GM23248 (cell line): Measurements from ENCODE around the gene ZNF438. TPM values are rescaled to one million over a fixed set of nuclear protein-coding genes. Genes with fewer than 3 reads are reported as not detected.

Experiments
- DNase-seq: peaks from one replicate; pipeline ENCODE4 v3.0.0-alpha.2; 2015
- H2AFZ ChIP-seq: fragments of 200-600 bp; sonication (generic); 2 replicates; pipeline ENCODE4 v1.6.1; 2016; ENCODE audit warnings: antibody characterized with exemption
- H3F3A ChIP-seq: fragments of 200-600 bp; sonication (generic); 2 replicates; pipeline ENCODE4 v1.6.1; 2016; ENCODE audit warnings: mild to moderate bottlenecking, antibody characterized with exemption, mixed run types; ENCODE audit not compliant: insufficient read depth
- H3K27ac ChIP-seq: fragments of 200-600 bp; sonication (generic); 2 replicates; pipeline ENCODE4 v1.5.1; 2016; ENCODE audit warnings: mild to moderate bottlenecking
- H3K27me3 ChIP-seq: fragments of 200-600 bp; sonication (generic); replicated peaks from 2 replicates; pipeline ENCODE4 v1.6.1; 2016; ENCODE audit warnings: mild to moderate bottlenecking; ENCODE audit not compliant: insufficient read depth
- H3K36me3 ChIP-seq: fragments of 200-600 bp; sonication (generic); 2 replicates; pipeline ENCODE4 v1.6.1; 2016; ENCODE audit warnings: low read depth, mild to moderate bottlenecking
- H3K4me1 ChIP-seq: fragments of 200-600 bp; sonication (generic); 2 replicates; pipeline ENCODE4 v1.6.1; 2016; ENCODE audit warnings: mild to moderate bottlenecking; ENCODE audit not compliant: insufficient read depth
- H3K4me2 ChIP-seq: fragments of 200-600 bp; sonication (generic); one replicate; pipeline ENCODE4 v1.6.1; 2016; ENCODE audit warnings: mild to moderate bottlenecking; ENCODE audit not compliant: unreplicated experiment
- H3K4me3 ChIP-seq: fragments of 200-600 bp; sonication (generic); 2 replicates; pipeline ENCODE4 v1.5.1; 2016; ENCODE audit warnings: mild to moderate bottlenecking
- H3K79me2 ChIP-seq: fragments of 200-600 bp; sonication (generic); 2 replicates; pipeline ENCODE4 v1.6.1; 2016; ENCODE audit warnings: mild to moderate bottlenecking; ENCODE audit not compliant: insufficient read depth
- H3K9ac ChIP-seq: fragments of 200-600 bp; sonication (generic); 2 replicates; pipeline ENCODE4 v1.6.1; 2016; ENCODE audit warnings: mild to moderate bottlenecking
- H3K9me2 ChIP-seq: fragments of 200-600 bp; sonication (generic); 2 replicates; pipeline ENCODE4 v1.6.1; 2016; ENCODE audit warnings: mixed run types, mild to moderate bottlenecking, moderate library complexity; ENCODE audit not compliant: insufficient read depth
- H3K9me3 ChIP-seq: fragments of 200-600 bp; sonication (generic); one replicate; pipeline ENCODE4 v1.6.1; 2017; ENCODE audit warnings: low read depth
- H4K20me1 ChIP-seq: fragments of 200-600 bp; sonication (generic); 2 replicates; pipeline ENCODE4 v1.6.0; 2016; ENCODE audit not compliant: insufficient read depth
- EZH2 ChIP-seq: fragments of 200-600 bp; sonication (generic); IDR thresholded peaks from 2 replicates; pipeline ENCODE4 v1.6.1; 2018; ENCODE audit warnings: antibody characterized with exemption, mild to moderate bottlenecking; ENCODE audit not compliant: insufficient read depth, poor library complexity, severe bottlenecking
- EZH2phosphoT487 ChIP-seq: fragments of 200-600 bp; sonication (generic); IDR thresholded peaks from 2 replicates; pipeline ENCODE4 v1.6.1; 2018; ENCODE audit warnings: antibody characterized with exemption, moderate library complexity, mild to moderate bottlenecking, low read depth; ENCODE audit not compliant: insufficient read depth
- WGBS, 2 experiments: methylation state at CpG; one replicate each; pipeline ENCODE4 v1.1.6; 2015 to 2017; ENCODE audit warnings: low lambda C conversion rate in 2 of 2, low coverage in 1 of 2; ENCODE audit errors: missing lambda C conversion rate in 2 of 2; 5-methylcytosine and 5-hydroxymethylcytosine counted together
- in situ Hi-C: fragments of 300-500 bp; cut with MboI; formaldehyde crosslinking; loops from 2 replicates; pipeline ENCODE4 v1.15.0; 2020
- polyA plus RNA-seq: library from polyadenylated mRNA; unstranded; fragments of >200 nt; fragmentation: Nextera tagmentation; extraction: Ambion mirVana; gene quantifications from 2 replicates; pipeline ENCODE4 v1.2.1, GENCODE V29; 2016
- total RNA-seq: library from RNA; depleted of rRNA; stranded (reverse); fragments of >200 nt; shearing (Covaris generic); gene quantifications from 2 replicates; pipeline ENCODE4 v1.2.3, GENCODE V29; 2014

ZNF438 gene
- total and polyA plus RNA-seq, 2 experiments from 2014 or later: 2.9 to 4.1 TPM

- no peaks in the 10 kb centered on the region for H4K20me1 ChIP-seq
- in situ Hi-C loops: no loop called here
- WGBS, 2 experiments: 70 to 80% methylated on average over 1 of the region's 1 CpG
These were observed 163.1 kb downstream of the ZNF438 start for GRCh38 chr10:30868611-30869010.

DNA sequence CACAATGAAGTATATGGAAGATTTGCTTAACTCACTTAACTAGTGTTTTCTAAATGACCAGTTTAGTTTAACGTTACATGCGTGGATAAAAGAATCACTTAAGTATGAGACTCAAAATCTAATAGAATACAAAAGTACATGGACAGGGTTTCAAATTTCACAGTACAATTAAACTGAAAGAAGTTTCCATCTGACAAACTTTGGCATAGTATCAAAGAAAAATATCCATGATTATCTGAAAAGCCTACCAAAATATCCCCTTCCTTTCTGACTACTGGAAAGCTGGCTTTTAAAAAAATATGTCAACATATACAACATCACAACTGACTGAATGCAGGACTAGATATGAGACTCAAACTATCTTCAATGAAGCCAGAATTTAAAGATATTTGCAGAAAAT is 164.8 kb downstream of the ZNF438 start:
- no peak overlapping the region for H3K4me2 ChIP-seq
- no peaks in the 10 kb centered on the region for H3K9me2 ChIP-seq
- H2AFZ ChIP-seq: no peak overlapping the region
- 94 to 100% methylated on average over 2 of the region's 2 CpGs for WGBS, 2 experiments
- no peak for DNase-seq
- no peak for TF ChIP-seq EZH2phosphoT487
- TF ChIP-seq EZH2: no peak
- no peaks in the 10 kb centered on the region for H4K20me1 ChIP-seq
- peaks cover 13% of the 10 kb centered on the region for H3F3A ChIP-seq
- H3K27me3 ChIP-seq: no peaks in the 10 kb centered on the region
- H3K9me3 ChIP-seq: no peaks in the 10 kb centered on the region
- in situ Hi-C loops: no loop called here
- H3K36me3 ChIP-seq: no peaks in the 10 kb centered on the region
- H3K4me1 ChIP-seq: peaks cover 15% of the 10 kb centered on the region
- H3K27ac ChIP-seq: no peak overlapping the region
- H3K4me3 ChIP-seq: no peak overlapping the region
- no peak overlapping the region for H3K9ac ChIP-seq
- H3K79me2 ChIP-seq: no peaks in the 10 kb centered on the region

More at GRCh38 chr10:30868611-30869010, 163.1 kb downstream of the ZNF438 start:
- no peak for DNase-seq
- Histone ChIP-seq H3K36me3 (no peaks in the 10 kb centered on the region), H3K9me3 (no peaks in the 10 kb centered on the region), H3K4me3 (no peak overlapping the region), H3K27ac (no peak overlapping the region), H3K9me2 (no peaks in the 10 kb centered on the region), H3K9ac (no peak overlapping the region), H3K79me2 (no peaks in the 10 kb centered on the region), H3K27me3 (no peaks in the 10 kb centered on the region), H3K4me2 (no peak overlapping the region), H3K4me1 (peaks cover 4% of the 10 kb centered on the region), H2AFZ (no peak overlapping the region), H3F3A (peaks cover 2% of the 10 kb centered on the region)
- TF ChIP-seq EZH2 (no peak), EZH2phosphoT487 (no peak)

DNA sequence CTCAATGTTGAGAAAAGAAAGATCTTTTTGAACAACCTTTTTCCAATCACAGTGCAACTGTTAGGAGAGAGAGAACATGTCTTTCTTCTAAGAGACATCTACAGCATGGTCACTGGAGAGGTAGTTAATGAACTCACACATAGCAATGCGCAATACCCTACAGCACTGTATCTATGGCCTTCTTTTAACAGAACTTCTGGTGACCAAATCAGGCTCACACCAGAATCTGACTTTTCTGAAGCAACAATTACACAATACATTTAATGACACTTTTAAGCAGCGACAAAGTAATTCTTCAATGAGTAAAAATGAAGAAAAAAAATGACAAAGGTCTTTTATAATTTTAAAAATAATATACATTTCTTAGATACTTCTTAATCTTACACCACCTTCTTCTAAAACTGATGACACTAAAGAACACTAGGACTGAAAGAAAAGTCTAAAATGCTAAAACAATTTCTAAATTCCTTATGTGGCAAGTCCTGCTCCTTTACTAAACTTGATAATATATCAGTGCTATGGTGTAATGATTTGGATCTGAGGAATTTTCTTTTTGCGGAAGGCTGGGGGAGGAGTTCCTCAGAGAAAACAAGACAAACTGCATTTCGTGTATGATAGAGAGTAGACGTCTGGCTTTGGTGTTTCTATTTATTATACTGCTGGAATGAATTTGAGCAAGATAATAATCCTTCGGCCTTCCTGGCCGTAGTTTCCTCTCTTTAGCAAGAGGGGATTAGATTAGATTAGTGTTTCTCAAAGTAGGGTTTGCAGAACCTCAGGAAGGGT is 166.3 kb downstream of the ZNF438 start:
- no peak overlapping the region for H3K9ac ChIP-seq
- no peak overlapping the region for H3K27ac ChIP-seq
- H4K20me1 ChIP-seq: no peaks in the 10 kb centered on the region
- H3K27me3 ChIP-seq: no peaks in the 10 kb centered on the region
- no peaks in the 10 kb centered on the region for H3K9me3 ChIP-seq
- no peak overlapping the region for H3K4me2 ChIP-seq
- no peaks in the 10 kb centered on the region for H3K79me2 ChIP-seq
- 92 to 95% methylated on average over 7 of the region's 7 CpGs for WGBS, 2 experiments
- no peak overlapping the region for H3K4me3 ChIP-seq
- no peak overlapping the region for H2AFZ ChIP-seq
- H3K9me2 ChIP-seq: no peaks in the 10 kb centered on the region
- peaks cover 15% of the 10 kb centered on the region for H3K4me1 ChIP-seq
- peaks cover 13% of the 10 kb centered on the region for H3F3A ChIP-seq
- in situ Hi-C loops: no loop called here
- TF ChIP-seq EZH2: no peak
- no peak for TF ChIP-seq EZH2phosphoT487
- no peaks in the 10 kb centered on the region for H3K36me3 ChIP-seq
- DNase-seq: no peak

- H3K27me3 ChIP-seq: no peaks in the 10 kb centered on the region
- DNase-seq: peak; percentile 1
- H3K9ac ChIP-seq: no peak overlapping the region
- no peaks in the 10 kb centered on the region for H3K9me2 ChIP-seq
- no peaks in the 10 kb centered on the region for H3K36me3 ChIP-seq
- no peaks in the 10 kb centered on the region for H3K79me2 ChIP-seq
- 80 to 89% methylated on average over 9 of the region's 9 CpGs for WGBS, 2 experiments
- TF ChIP-seq EZH2: no peak
- TF ChIP-seq EZH2phosphoT487: no peak
- no peaks in the 10 kb centered on the region for H4K20me1 ChIP-seq
- peaks cover 16% of the 10 kb centered on the region for H3F3A ChIP-seq
- no peak overlapping the region for H3K27ac ChIP-seq
- no peak overlapping the region for H3K4me2 ChIP-seq
- no peaks in the 10 kb centered on the region for H3K9me3 ChIP-seq
- no peak overlapping the region for H3K4me3 ChIP-seq
- H3K4me1 ChIP-seq: peaks cover 18% of the 10 kb centered on the region
- no peak overlapping the region for H2AFZ ChIP-seq
- in situ Hi-C loops: no loop called here
These were observed 168.0 kb downstream of the ZNF438 start for GRCh38 chr10:30863516-30864210.
